OCI-LY3 (cell line): ENCODE results near the gene SSR3.

Source experiments
- CTCF ChIP-seq: fragments of 200-600, 300-600 bp; sonication (generic); IDR thresholded peaks from 2 replicates; pipeline ENCODE4 v1.5.1; 2014; ENCODE audit warnings: antibody characterized with exemption, low read length, low read depth
- EZH2phosphoT487 ChIP-seq: fragments of 200-600 bp; shearing (Covaris generic); IDR thresholded peaks from 2 replicates; pipeline ENCODE4 v1.6.1; 2018; ENCODE audit warnings: antibody characterized with exemption, mixed run types, low read depth

- TF ChIP-seq CTCF (no peak), EZH2phosphoT487 (no peak)
These were observed 48.6 kb upstream of the SSR3 start for GRCh38 chr3:156603379-156604017.
